ENCODE data around the gene FN1.

The FN1 gene

GRCh38 chr2:215435280-215435869 lies 493 bp downstream of the FN1 start:
- TF ChIP-seq FOXM1 (IDR thresholded peaks at IDR 0.05; ENCODE audit: borderline replicate concordance, low read depth) (no peak), REST (IDR thresholded peaks at IDR 0.05; ENCODE audit: low read depth) (no peak), RAD21 (IDR thresholded peaks at IDR 0.05; ENCODE audit: low read depth) (no peak), CEBPB (IDR thresholded peaks at IDR 0.05) (no peak), EP300 (IDR thresholded peaks at IDR 0.05; ENCODE audit: borderline replicate concordance) (no peak), MAX (IDR thresholded peaks at IDR 0.05) (no peak), CREB1 (IDR thresholded peaks at IDR 0.05; ENCODE audit: low read depth) (no peak), ZBTB7A (IDR thresholded peaks at IDR 0.05; ENCODE audit: low read depth) (no peak), USF1 (IDR thresholded peaks at IDR 0.05) (no peak), YY1 (IDR thresholded peaks at IDR 0.05; ENCODE audit: low read depth) (no peak), TAF1 (IDR thresholded peaks at IDR 0.05; ENCODE audit: low read depth) (no peak), EGR1 (IDR thresholded peaks at IDR 0.05) (no peak), TCF12 (IDR thresholded peaks at IDR 0.05; ENCODE audit: low read depth) (no peak), NFIC (IDR thresholded peaks at IDR 0.05) (no peak), TEAD4 (IDR thresholded peaks at IDR 0.05) (no peak)

GRCh38 chr2:215434447-215435279 lies 1.2 kb downstream of the FN1 start:
- TF ChIP-seq FOXM1 (IDR thresholded peaks at IDR 0.05; ENCODE audit: borderline replicate concordance, low read depth) (no peak), TEAD4 (IDR thresholded peaks at IDR 0.05) (no peak), EGR1 (IDR thresholded peaks at IDR 0.05) (no peak), REST (IDR thresholded peaks at IDR 0.05; ENCODE audit: low read depth) (no peak)

- TF ChIP-seq MAX (IDR thresholded peaks at IDR 0.05) (no peak), TCF12 (IDR thresholded peaks at IDR 0.05; ENCODE audit: low read depth) (no peak), CREB1 (IDR thresholded peaks at IDR 0.05; ENCODE audit: low read depth) (no peak), ZBTB7A (IDR thresholded peaks at IDR 0.05; ENCODE audit: low read depth) (no peak), REST (IDR thresholded peaks at IDR 0.05; ENCODE audit: low read depth) (no peak), CEBPB (IDR thresholded peaks at IDR 0.05) (no peak), NFIC (IDR thresholded peaks at IDR 0.05) (no peak), EGR1 (IDR thresholded peaks at IDR 0.05) (no peak), RAD21 (IDR thresholded peaks at IDR 0.05; ENCODE audit: low read depth) (no peak), YY1 (IDR thresholded peaks at IDR 0.05; ENCODE audit: low read depth) (no peak), EP300 (IDR thresholded peaks at IDR 0.05; ENCODE audit: borderline replicate concordance) (no peak), TEAD4 (IDR thresholded peaks at IDR 0.05) (no peak), TAF1 (IDR thresholded peaks at IDR 0.05; ENCODE audit: low read depth) (no peak), USF1 (IDR thresholded peaks at IDR 0.05) (no peak), FOXM1 (IDR thresholded peaks at IDR 0.05; ENCODE audit: borderline replicate concordance, low read depth) (no peak)
Observed at GRCh38 chr2:215432759-215433594, 2.9 kb downstream of the FN1 start.

All from Ishikawa (cell line).